ENCODE measurements around the gene DSC3.

DSC3 gene

GRCh38 chr18:30969670-30970170 is 72.8 kb downstream of the DSC3 start:
- no peak for DNase-seq

DNA sequence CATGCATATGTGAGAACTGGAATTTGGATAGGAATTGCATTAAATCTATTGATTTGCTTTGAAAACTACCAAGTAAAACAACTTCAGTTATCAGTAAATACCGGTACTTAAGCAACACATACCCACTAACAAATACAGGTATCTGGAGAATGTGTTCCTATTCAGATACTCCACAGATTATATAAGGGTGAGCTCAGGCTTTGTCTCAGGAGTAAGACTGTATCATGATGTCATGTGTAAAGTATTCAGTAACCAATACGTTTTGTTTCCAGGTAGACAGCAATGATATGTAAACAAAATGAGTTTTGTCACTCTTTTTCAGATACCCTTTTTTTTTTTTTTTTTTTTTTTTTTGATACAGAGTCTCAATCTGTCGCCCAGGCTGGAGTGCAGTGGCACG is 74.8 kb downstream of the DSC3 start:
- no peak for DNase-seq

- no peak for DNase-seq
Observed at GRCh38 chr18:30965237-30965636, 77.3 kb downstream of the DSC3 start.

DNA sequence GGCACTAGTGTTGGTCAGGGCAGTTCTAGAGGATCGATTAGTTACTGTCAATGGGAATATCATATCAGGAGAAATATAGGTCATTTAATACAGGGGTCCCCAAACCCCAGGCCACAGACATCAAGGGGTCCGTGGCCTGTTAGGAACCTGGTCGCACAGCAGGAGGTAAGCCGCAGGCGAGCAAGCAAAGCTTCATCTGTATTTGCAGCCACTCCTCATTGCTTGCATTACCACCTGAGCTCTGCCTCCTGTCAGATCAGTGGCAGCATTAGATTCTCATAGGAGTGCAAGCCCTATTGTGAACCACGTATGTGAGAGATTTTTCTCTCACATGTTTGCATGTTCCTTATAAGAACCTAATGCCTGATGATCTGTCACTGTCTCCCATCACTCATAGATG is 81.9 kb downstream of the DSC3 start:
- DNase-seq: no peak

DNA sequence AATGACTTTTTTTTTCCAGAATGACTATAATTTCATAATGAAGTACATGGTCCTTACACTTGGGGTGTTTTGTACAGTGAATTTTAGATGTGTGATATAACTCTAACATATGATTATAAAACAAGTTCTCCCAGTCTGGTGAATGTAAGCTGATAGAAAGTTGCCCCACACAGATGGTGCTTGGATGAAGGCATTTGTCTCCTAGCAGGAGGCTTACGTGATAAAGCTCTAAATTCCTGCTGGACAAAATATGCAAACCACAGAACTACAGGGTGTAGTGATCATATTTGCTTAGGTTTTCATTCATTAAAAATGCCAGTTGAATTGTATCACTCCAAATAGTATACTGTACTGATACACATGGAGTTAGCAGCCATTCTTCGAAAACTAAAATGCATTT is 85.5 kb downstream of the DSC3 start:
- no peak for DNase-seq

DNA sequence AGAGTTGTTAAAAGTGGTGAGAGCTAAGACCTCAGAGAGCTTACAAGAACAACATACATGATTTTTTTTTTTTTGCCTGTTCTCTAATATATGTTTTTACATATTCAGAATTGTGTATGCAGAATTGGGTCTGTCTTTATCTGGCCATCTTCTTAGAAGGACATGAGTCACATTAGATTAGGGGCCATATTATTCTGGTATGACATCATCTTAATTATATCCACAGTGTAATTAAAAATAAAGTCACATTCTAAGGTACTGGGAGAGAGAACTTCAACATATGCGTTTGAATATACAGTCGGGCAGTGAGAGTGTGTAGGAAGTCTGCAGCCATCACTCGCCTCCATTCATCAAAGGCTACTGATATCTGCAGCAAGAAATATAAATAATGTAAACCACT is 88.3 kb downstream of the DSC3 start:
- DNase-seq: no peak

GRCh38 chr18:30945761-30946160 is 96.8 kb downstream of the DSC3 start:
- DNase-seq: no peak

DNA sequence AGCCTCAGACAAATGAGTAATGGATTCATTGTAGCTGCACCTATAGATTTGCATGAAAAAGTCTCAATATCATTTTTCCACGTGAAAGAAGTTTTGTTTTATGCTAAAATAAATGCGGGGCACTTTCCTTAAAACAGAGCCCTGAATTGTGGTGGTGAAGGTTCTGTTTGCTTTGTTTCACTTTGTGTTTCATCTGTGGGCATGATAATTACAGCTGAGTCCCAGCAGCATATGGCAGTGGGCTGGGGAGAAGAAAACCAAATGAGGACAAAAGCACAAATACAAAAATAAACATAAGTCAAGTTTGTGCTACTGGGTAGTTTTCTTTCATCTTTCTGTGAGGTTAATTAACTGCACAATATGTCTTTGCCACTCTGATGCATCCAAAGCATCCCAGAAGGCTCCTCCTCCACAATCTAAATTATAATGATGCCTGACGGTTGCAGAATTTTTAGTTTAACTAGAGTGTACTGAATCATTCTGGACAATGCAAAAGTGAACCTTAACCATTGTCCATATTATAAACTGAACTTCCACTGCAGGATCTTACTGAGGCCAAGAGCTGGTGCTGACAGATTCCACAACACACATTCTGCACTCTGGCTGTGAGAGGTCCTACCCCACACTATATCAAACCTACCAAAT is 97.6 kb downstream of the DSC3 start:
- DNase-seq: no peak

GRCh38 chr18:30940952-30941539 is 101.5 kb downstream of the DSC3 start:
- no peak for DNase-seq

Measured in midbrain (tissue), 1 donor.